GM21737 (cell line): ENCODE results near the gene SLC25A21.

Experiments
- ATAC-seq: cut with Tn5 transposase; IDR thresholded peaks from one replicate; pipeline ENCODE4 v1.9.1; 2021; ENCODE audit warnings: mild to moderate bottlenecking, moderate library complexity; ENCODE audit not compliant: unreplicated experiment

SLC25A21 gene

GRCh38 chr14:36657399-36658122 lies 514.8 kb downstream of the SLC25A21 start:
- ATAC-seq = no peak

DNA sequence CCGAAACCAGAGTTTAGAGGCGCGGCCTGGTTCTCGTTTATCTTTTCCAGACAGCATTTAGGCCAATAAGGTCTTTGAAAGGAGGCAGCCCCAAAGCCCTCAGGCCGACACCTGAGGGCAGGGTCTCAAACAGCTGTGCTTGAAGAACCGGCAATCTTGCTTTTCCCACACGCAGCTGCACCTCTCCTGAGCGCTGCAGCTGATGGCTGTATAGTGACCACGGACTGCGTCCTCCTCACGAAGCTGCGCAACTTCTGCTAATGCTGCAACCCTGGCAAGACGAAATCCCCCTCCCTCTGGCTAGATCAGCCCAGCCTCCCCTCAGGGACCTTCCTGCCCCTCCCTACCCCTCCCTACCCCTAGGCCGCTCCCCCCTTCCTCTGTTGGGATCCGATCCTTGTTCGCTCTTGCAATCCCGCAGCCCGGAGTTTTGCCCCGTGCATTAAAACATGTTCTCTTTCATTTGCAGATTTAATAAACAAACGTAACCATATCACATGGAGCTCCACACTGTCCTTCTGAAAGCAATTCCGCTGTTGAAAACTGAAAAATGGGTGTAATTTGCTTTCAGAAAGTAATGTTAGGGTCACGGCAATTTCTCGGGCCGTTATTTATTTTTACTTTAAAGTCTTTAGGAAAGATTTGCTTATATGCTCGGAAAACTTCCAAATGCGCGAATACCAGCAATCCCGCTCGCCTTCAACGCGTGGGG lies 515.6 kb downstream of the SLC25A21 start:
- ATAC-seq = no peak

DNA sequence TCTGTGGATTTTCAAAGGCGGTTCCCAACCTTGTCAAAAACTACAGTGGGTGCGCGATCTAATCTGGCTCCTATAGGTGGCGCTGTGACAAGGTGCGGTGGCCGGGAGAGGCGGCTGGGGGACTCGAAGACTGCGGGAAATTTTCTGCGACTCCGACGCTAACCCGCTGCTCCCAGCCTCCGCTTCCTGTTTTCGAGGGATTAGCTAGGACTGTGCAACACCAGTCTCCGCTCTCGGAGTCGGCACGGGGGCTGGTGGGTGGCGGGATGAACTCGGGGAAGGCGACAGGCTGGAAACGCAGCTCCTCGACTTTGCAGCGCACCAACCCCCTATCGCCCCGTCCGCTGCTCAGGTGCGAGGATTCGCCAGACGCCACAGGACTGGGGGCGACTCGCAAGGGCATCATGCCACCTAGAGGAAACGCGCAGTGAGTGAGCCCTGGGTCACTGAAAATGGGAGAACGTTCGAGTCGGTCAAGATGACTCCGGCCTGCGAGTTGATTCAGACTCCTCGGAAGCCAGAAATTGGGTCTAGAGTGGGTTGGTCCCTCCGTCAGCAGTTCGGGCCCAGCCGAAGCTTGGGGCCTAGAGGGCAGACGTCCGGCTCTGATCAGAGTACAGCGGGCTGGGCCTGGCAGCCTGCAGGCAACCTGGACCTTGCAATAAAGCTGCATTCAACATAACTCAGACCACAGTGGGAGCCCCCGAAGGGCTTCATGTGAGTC lies 516.3 kb downstream of the SLC25A21 start:
- ATAC-seq = no peak

DNA sequence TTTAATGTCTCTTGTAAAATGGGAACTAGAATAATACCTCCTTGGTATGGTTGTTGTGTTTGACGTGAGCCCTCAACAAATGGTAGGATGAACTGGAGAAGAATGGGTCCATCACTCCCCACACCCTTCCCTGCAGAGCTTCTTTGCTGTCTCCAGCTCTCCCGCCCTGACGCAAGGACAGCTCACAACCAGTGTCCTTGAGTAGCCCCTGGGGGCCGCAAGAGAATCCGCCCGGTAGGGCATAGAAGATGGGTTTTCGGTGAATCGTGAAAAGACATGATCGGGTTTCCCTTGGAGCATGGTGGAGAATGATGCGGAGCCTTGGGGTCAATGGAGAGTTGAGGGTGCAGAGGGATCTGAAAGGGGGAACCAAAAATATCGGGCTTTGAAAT lies 516.8 kb downstream of the SLC25A21 start:
- ATAC-seq = no peak

- no peak for ATAC-seq
Observed at GRCh38 chr14:36654794-36655381, 517.5 kb downstream of the SLC25A21 start.

DNA sequence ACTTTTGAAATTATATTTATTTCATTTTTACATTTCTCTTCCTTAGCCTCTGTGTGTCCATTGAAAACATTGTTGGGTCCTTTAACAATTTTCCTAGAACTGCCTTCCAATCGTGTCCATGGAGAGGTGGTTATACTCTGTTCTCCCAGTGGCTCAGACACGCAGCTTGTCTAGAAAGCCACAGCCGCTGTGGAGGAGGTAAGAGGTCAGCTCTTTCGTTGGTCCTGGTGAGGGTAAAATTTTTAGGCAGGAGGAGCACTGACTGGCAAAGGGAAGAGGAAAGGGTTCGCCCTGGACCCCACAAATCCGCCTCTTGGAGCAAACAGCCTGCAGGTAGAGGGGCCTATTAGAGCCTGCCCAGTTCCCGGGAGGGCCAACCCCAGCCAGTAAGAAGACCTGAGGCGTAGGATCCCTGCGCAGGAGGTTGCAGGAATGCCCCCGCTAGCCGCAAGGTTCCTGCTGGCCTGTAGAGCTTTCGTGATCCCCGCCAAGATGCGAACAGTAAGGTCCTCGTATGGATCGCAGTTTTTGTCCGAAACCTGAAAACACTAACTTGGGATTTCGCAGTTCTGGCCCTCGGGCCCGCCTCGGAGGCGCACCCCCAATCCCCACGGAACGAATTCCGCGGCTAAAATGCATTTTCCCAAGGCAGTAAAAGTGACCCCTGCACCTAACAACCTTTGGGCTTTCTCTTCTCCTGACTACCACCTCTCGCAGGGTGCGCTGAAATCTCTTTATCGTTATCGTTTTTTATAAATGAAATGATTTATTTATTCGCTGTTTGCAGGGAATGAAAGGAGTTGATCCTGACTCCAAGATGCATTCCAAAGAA lies 518.2 kb downstream of the SLC25A21 start:
- ATAC-seq = no peak

DNA sequence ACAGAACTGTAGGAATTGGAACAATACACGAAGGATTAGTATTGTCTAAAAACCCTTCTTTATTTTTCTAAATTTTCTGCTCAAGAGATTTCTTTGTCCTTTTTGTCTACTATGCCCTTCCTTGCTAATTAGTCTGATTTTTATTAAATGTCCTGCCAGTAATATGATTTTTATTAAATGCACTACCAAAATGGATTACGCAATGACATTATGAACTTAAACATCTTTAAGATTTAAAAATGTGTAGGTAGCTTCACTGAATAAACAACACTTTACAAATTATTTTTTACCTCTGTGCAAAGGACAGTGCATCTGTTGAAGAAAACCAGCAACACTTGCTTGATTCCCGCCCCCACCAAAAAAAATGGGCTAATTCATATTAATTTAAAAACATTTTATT lies 519.0 kb downstream of the SLC25A21 start:
- no peak for ATAC-seq

DNA sequence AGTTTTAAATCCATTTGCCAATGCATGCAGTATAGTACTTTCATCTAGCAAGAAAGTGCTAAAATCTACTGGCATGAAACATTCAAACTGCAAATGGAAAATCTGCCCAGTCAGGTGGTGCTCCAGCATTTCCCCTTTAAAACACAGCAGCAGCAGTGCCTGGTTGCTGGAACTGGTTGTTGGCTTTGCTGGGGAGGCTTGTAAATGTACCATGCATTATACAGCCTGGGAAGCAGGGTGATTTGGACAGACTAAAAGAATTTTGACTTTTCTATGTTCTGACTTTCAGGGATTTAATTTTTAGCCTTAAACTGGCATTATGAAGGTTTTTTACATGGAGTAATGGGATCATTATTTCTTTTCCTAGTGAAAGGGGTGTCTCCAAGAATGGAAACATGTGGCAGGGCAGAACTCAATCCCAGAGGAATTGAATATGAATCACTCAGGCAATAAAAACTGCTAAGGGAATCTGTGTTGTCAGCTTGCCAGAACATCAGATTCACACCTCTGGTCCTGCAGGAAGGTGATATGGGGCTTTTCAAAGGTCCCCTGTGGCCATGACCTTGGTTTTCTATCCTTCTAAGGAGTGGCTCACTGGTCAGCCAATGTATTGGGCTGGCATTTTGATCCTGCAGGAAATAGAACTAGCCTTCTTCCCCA lies 519.7 kb downstream of the SLC25A21 start:
- ATAC-seq = no peak

GRCh38 chr14:36649872-36650650 lies 522.3 kb downstream of the SLC25A21 start:
- ATAC-seq = no peak

- no peak for ATAC-seq
Observed at GRCh38 chr14:36647824-36648753, 524.3 kb downstream of the SLC25A21 start.

- ATAC-seq = no peak
Observed at GRCh38 chr14:36647417-36647823, 525.0 kb downstream of the SLC25A21 start.

DNA sequence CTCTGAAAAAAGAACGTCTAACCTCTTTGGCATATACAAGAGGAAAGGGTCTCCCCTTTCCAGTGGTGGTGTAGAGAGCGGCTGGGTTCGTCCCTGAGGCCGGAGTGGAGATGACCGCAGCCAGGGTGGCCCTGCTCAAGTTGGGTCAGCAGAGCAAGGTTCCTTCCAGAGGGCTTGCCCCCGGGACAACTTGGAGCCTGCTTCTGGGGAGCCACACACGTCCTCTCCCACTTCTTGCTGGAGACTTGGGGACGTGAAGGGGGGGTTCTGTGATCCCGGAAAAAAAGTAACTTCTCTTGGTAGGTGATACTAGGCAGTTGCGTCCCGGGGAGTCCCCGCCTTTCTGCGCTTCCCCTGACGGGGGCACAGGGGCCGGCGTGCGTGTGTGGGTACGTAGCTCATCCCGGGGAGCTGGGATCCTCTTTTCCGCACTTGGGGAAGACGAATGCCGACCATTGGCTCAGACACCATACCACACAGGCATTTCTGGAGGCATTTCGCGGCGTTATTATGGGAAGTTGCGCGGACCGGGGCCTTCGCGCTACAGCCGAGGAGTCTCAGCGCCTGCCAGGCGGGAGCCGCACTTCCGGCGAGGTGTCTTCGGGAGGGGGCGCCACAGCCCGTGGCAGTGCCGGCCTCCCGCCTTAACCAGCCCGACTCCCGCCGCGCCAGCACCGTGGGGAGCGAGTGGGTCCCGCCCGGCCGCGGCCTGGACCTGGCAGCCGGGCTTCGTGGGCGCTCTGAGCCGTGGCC lies 525.6 kb downstream of the SLC25A21 start:
- no peak for ATAC-seq

DNA sequence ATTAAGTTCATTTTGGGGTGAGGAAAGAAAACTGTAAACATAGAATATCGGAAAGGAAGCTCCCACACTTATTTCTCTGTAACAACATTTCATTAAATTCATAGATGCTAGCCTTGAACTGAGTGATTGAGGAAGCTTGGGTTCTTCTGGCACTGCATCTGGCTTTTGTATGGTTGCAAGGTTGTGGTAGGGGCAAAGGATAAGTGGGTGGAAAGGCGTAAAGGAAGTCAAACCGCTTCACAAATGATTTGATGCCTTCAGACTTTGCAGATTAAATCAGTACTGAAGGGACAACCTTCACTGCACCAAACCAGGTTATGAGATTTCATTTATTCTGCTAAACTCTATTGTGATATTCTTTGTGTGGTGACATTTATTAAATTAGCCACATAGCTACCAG lies 538.8 kb downstream of the SLC25A21 start:
- no peak for ATAC-seq
